Hepatocyte (in vitro differentiated cells): ENCODE data around the gene IGF2. TPM values are rescaled to one million over a fixed set of nuclear protein-coding genes. Genes with fewer than 3 reads are reported as not detected.

Experiments used
- DNase-seq: peaks from one replicate; pipeline ENCODE4 v3.0.0-alpha.2; 2016; ENCODE audit warnings: low spot score
- H2AFZ ChIP-seq: fragments of 200-600 bp; sonication (generic); 2 replicates; pipeline ENCODE4 v1.6.0; 2016; ENCODE audit warnings: antibody characterized with exemption, mild to moderate bottlenecking
- H3K27ac ChIP-seq: fragments of 200-600 bp; sonication (generic); 2 replicates; pipeline ENCODE4 v1.5.1; 2016; ENCODE audit warnings: mild to moderate bottlenecking
- H3K27me3 ChIP-seq: fragments of 200-600 bp; sonication (generic); 2 replicates; pipeline ENCODE4 v1.6.1; 2016
- H3K36me3 ChIP-seq: fragments of 200-600 bp; sonication (generic); replicated peaks from 2 replicates; pipeline ENCODE4 v1.5.1; 2016; ENCODE audit warnings: low read depth; ENCODE audit not compliant: insufficient read depth
- H3K4me1 ChIP-seq: fragments of 200-600 bp; sonication (generic); 2 replicates; pipeline ENCODE4 v1.5.1; 2016; ENCODE audit warnings: mild to moderate bottlenecking, moderate library complexity; ENCODE audit not compliant: insufficient read depth
- H3K4me2 ChIP-seq: fragments of 200-600 bp; sonication (generic); 2 replicates; pipeline ENCODE4 v1.6.0; 2016
- H3K4me3 ChIP-seq: fragments of 200-600 bp; sonication (generic); 2 replicates; pipeline ENCODE4 v1.5.1; 2016; ENCODE audit warnings: mild to moderate bottlenecking
- H3K79me2 ChIP-seq: fragments of 200-600 bp; sonication (generic); 2 replicates; pipeline ENCODE4 v1.6.0; 2017; ENCODE audit warnings: mild to moderate bottlenecking
- H3K9me2 ChIP-seq: fragments of 200-600 bp; sonication (generic); replicated peaks from 2 replicates; pipeline ENCODE4 v1.6.0; 2017; ENCODE audit warnings: mild to moderate bottlenecking; ENCODE audit not compliant: insufficient read depth
- H3K9me3 ChIP-seq: fragments of 200-600 bp; sonication (generic); 2 replicates; pipeline ENCODE4 v1.5.1; 2016; ENCODE audit warnings: low read depth, mild to moderate bottlenecking
- H4K20me1 ChIP-seq: fragments of 200-600 bp; sonication (generic); 2 replicates; pipeline ENCODE4 v1.6.0; 2016; ENCODE audit warnings: mild to moderate bottlenecking; ENCODE audit not compliant: insufficient read depth, poor library complexity, severe bottlenecking
- CTCF ChIP-seq: fragments of 200-600 bp; sonication (generic); IDR thresholded peaks from 2 replicates; pipeline ENCODE4 v1.5.1; 2016; ENCODE audit warnings: antibody characterized with exemption, mild to moderate bottlenecking; ENCODE audit not compliant: poor library complexity
- EZH2 ChIP-seq: fragments of 200-600 bp; sonication (generic); IDR thresholded peaks from 2 replicates; pipeline ENCODE4 v1.6.1; 2016; ENCODE audit warnings: antibody characterized with exemption, mild to moderate bottlenecking, borderline replicate concordance
- EZH2phosphoT487 ChIP-seq: fragments of 200-600 bp; sonication (generic); IDR thresholded peaks from one replicate; pipeline ENCODE4 v1.6.1; 2018; ENCODE audit warnings: antibody characterized with exemption, mild to moderate bottlenecking, low read depth, moderate library complexity; ENCODE audit not compliant: unreplicated experiment, severe bottlenecking
- WGBS: methylation state at CpG from one replicate; pipeline ENCODE4 v1.1.6; 2016; ENCODE audit warnings: low lambda C conversion rate; ENCODE audit errors: missing lambda C conversion rate; 5-methylcytosine and 5-hydroxymethylcytosine counted together
- polyA plus RNA-seq: library from polyadenylated mRNA; unstranded; fragments of >200 nt; fragmentation: Nextera tagmentation; extraction: Ambion mirVana; gene quantifications from 2 replicates; pipeline ENCODE4 v1.2.1, GENCODE V29; 2016
- total RNA-seq: library from RNA; depleted of rRNA; stranded (reverse); fragments of >200 nt; gene quantifications from 2 replicates; pipeline ENCODE4 v1.2.3, GENCODE V29; 2014

The IGF2 gene
- total and polyA plus RNA-seq, 2 experiments from 2014 or later, result 1,507 to 2,911 TPM

GRCh38 chr11:2151500-2152257, 12.5 kb upstream of the IGF2 start:
- Histone ChIP-seq H2AFZ (no peak overlapping the region), H3K36me3 (no peaks in the 10 kb centered on the region), H3K4me1 (peaks cover 20% of the 10 kb centered on the region), H3K27ac (peak overlapping the region; percentile 38), H3K79me2 (peaks cover 6% of the 10 kb centered on the region), H3K27me3 (no peaks in the 10 kb centered on the region), H4K20me1 (no peaks in the 10 kb centered on the region), H3K9me3 (no peaks in the 10 kb centered on the region), H3K4me2 (peak overlapping the region; percentile 69), H3K9me2 (no peaks in the 10 kb centered on the region), H3K4me3 (no peak overlapping the region)
- DNase-seq, result peak; percentile 94
- WGBS, result 4% methylated on average over 22 of the region's 22 CpGs
- TF ChIP-seq EZH2, result no peak
- TF ChIP-seq CTCF, result peak; percentile 87
- no peak for TF ChIP-seq EZH2phosphoT487

- peaks cover 24% of the 10 kb centered on the region for H3K4me1 ChIP-seq
- H2AFZ ChIP-seq, result no peak overlapping the region
- peak overlapping the region; percentile 14 for H3K27ac ChIP-seq
- H3K36me3 ChIP-seq, result no peaks in the 10 kb centered on the region
- 23% methylated on average over 11 of the region's 11 CpGs for WGBS
- DNase-seq, result peak; percentile 68
- no peaks in the 10 kb centered on the region for H3K9me2 ChIP-seq
- no peaks in the 10 kb centered on the region for H3K9me3 ChIP-seq
- no peaks in the 10 kb centered on the region for H4K20me1 ChIP-seq
- TF ChIP-seq EZH2 (no peak), CTCF (peak; percentile 91)
- no peak overlapping the region for H3K4me3 ChIP-seq
- H3K4me2 ChIP-seq, result no peak overlapping the region
- peaks cover 20% of the 10 kb centered on the region for H3K79me2 ChIP-seq
- peaks cover 12% of the 10 kb centered on the region for H3K27me3 ChIP-seq
These were observed 11.0 kb upstream of the IGF2 start for GRCh38 chr11:2149864-2150847.

GRCh38 chr11:2149460-2149859, 10.3 kb upstream of the IGF2 start:
- WGBS, result 92% methylated on average over 7 of the region's 8 CpGs
- TF ChIP-seq EZH2phosphoT487 (no peak), CTCF (no peak), EZH2 (no peak)
- Histone ChIP-seq H3K36me3 (no peaks in the 10 kb centered on the region), H3K9me3 (no peaks in the 10 kb centered on the region), H3K27me3 (peaks cover 17% of the 10 kb centered on the region), H3K79me2 (peaks cover 27% of the 10 kb centered on the region), H3K27ac (no peak overlapping the region), H2AFZ (no peak overlapping the region), H4K20me1 (no peaks in the 10 kb centered on the region), H3K4me1 (peaks cover 29% of the 10 kb centered on the region), H3K4me2 (no peak overlapping the region), H3K4me3 (no peak overlapping the region), H3K9me2 (no peaks in the 10 kb centered on the region)
- no peak for DNase-seq
